NCI-H2227 treated with DMSO at 0.1 percent for 48 hours (cell line): Measurements from ENCODE around the gene PRMT9.

Source experiments
- DNase-seq: peaks from one replicate; lab custom pipeline; 2025; lab: John Stamatoyannopoulos, UW

The PRMT9 gene

GRCh38 chr4:147617841-147618691, 65.9 kb downstream of the PRMT9 start:
- peak; percentile 18 for DNase-seq

- DNase-seq: peak; percentile 88
Observed at GRCh38 chr4:147617173-147617840, 66.7 kb downstream of the PRMT9 start, which contains the start of gene TMEM184C. Gene TMEM184C (plus strand): TSS chr4:147617397. CDS start chr4:147617957, 560 bp downstream.

GRCh38 chr4:147616849-147617172, 67.2 kb downstream of the PRMT9 start:
- no peak for DNase-seq

GRCh38 chr4:147610686-147611085, 73.3 kb downstream of the PRMT9 start:
- DNase-seq: no peak

- DNase-seq: no peak
Observed at GRCh38 chr4:147607471-147607870, 76.5 kb downstream of the PRMT9 start.

- no peak for DNase-seq
Observed at GRCh38 chr4:147605499-147605898, 78.5 kb downstream of the PRMT9 start.

- no peak for DNase-seq
Observed at GRCh38 chr4:147599769-147600168, 84.2 kb downstream of the PRMT9 start.

- no peak for DNase-seq
Observed at GRCh38 chr4:147599206-147599605, 84.8 kb downstream of the PRMT9 start.

GRCh38 chr4:147597561-147597960, 86.4 kb downstream of the PRMT9 start:
- DNase-seq: no peak

GRCh38 chr4:147596981-147597380, 87.0 kb downstream of the PRMT9 start:
- DNase-seq: no peak

GRCh38 chr4:147596377-147596776, 87.6 kb downstream of the PRMT9 start:
- no peak for DNase-seq

GRCh38 chr4:147594578-147594977, 89.4 kb downstream of the PRMT9 start:
- no peak for DNase-seq

GRCh38 chr4:147594107-147594506, 89.9 kb downstream of the PRMT9 start:
- no peak for DNase-seq

GRCh38 chr4:147591106-147591505, 92.9 kb downstream of the PRMT9 start:
- no peak for DNase-seq

GRCh38 chr4:147590249-147590920, 93.6 kb downstream of the PRMT9 start:
- peak; percentile 15 for DNase-seq

GRCh38 chr4:147589586-147589985, 94.4 kb downstream of the PRMT9 start:
- no peak for DNase-seq
